ENCODE measurements around the gene NFIB. TPM values are rescaled to one million over a fixed set of nuclear protein-coding genes. Genes with fewer than 3 reads are reported as not detected.

NFIB gene
- total and polyA plus RNA-seq, 2 of the 13 experiments (the other 11 are each of a cell fraction or from before 2014, with no cell fraction given): 0.98 to 4.6 TPM

DNA sequence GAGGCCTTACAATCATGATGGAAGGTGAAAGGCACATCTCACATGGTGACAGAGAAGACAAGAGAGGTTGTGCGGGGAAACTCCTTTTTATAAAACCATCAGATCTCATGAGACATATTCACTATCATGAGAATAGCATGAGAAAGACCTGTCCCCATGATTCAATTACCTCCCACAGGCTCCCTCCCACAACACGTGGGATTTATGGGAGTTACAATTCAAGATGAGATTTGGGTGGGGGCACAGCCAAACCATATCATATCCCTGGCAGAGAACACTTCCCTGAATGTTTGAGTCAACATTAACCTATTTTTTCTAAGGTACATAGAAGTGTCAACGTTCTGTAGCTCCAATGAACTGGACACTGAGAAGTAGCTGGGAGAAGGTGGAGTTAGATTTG lies 280.9 kb downstream of the NFIB start:
- CTCF ChIA-PET (ENCODE audit: low intra/inter-chr PET ratio, low total read pairs): no interaction called here

More for the DNA sequence above, 280.9 kb downstream of the NFIB start:
- Histone ChIP-seq H3K27me3 (ENCODE audit: control insufficient read depth in 1 of 2, insufficient read depth in 2 of 2, low read length in 2 of 2) (no peaks in the 10 kb centered on the region), H3K27ac (ENCODE audit: extremely low read length, insufficient read depth, low read length) (no peak overlapping the region), H4K20me1 (ENCODE audit: insufficient read depth, low read length) (no peaks in the 10 kb centered on the region), H3K9me3 (ENCODE audit: low read length) (no peaks in the 10 kb centered on the region), H3K36me3 (replicated peaks in 1 of 2; ENCODE audit: control insufficient read depth in 1 of 2, insufficient read depth in 2 of 2, low read length in 2 of 2) (no peaks in the 10 kb centered on the region), H3K4me2 (ENCODE audit: low read depth, low read length) (no peak overlapping the region), H3K4me3 (replicated peaks in 1 of 3; ENCODE audit: insufficient read depth in 1 of 3, low read depth in 2 of 3, low read length in 3 of 3) (no peak overlapping the region), H3K4me1 (ENCODE audit: insufficient read depth, low read length) (no peaks in the 10 kb centered on the region), H2AFZ (ENCODE audit: low read length) (no peak overlapping the region), H3K79me2 (ENCODE audit: insufficient read depth, low read length) (no peaks in the 10 kb centered on the region), H3K9ac (ENCODE audit: insufficient read depth, low read depth, low read length) (no peak overlapping the region)
- FAIRE-seq: no peak
- TF ChIP-seq CREM (IDR thresholded peaks at IDR 0.05) (no peak), CREM (CRISPR knock-in tag; IDR thresholded peaks at IDR 0.05) (no peak), ZNF713 (CRISPR knock-in tag; IDR thresholded peaks at IDR 0.05) (no peak)
- POLR2A ChIA-PET: no interaction called here
- DNase-seq (ENCODE audit: low spot score): no peak
- in situ Hi-C loops (cut with HindIII; ENCODE audit: extremely low pct_ligation_motif_present, low pct_unique_long_range_greater_than_20kb): no loop called here
- ATAC-seq: no peak
- BruUV-seq (replicated peaks): no TSS peak
- intact Hi-C loops (cut with micrococcal nuclease; ENCODE audit: unreplicated experiment): no loop called here
- 16% methylated on average over 3 of the region's 3 CpGs for WGBS (ENCODE audit: low lambda C conversion rate)

Data from HepG2 (cell line).